H1 (cell line): ENCODE measurements around the gene TMEM106C. TPM values are rescaled to one million over a fixed set of nuclear protein-coding genes. Genes with fewer than 3 reads are reported as not detected.

Experiments used
- KDM5A ChIP-seq: fragments of 200-600 bp; IDR thresholded peaks from 2 replicates; pipeline ENCODE4 v1.7.1; 2012; ENCODE audit warnings: mild to moderate bottlenecking, low read length, inconsistent platforms, mixed read lengths
- SIRT6 ChIP-seq: IDR thresholded peaks from one replicate; pipeline ENCODE4 v1.7.1; 2012; ENCODE audit warnings: low read length, inconsistent platforms
- polyA plus RNA-seq, 7 experiments: library from polyadenylated mRNA; depleted of rRNA in 3 of 7; stranded (reverse) in 5 of 7; unstranded in 2 of 7; fragments of >200 nt in 5 of 7; fragments of 200-250 nt in 2 of 7; gene quantifications; 1 replicate in 5 of 7; 2 replicates in 1 of 7; 4 replicates in 1 of 7; pipeline versions ENCODE4 v1.2.1 to v1.2.3, GENCODE V29; 2011 to 2013; ENCODE audit warnings: missing spikeins in 2 of 7, mixed read lengths in 2 of 7
- total RNA-seq: library from RNA; stranded (reverse); fragmentation: NEBNext Ultra II Directional; extraction: Animal tissue kit (Norgen Biotek cat#: 25700); gene quantifications from 2 replicates; pipeline ENCODE4 v1.2.1, GENCODE V29; 2021

TMEM106C gene
- total and polyA plus RNA-seq, 2 of the 8 experiments (the other 6 are each of a cell fraction or from before 2014, with no cell fraction given): 36.6 to 45.3 TPM

DNA sequence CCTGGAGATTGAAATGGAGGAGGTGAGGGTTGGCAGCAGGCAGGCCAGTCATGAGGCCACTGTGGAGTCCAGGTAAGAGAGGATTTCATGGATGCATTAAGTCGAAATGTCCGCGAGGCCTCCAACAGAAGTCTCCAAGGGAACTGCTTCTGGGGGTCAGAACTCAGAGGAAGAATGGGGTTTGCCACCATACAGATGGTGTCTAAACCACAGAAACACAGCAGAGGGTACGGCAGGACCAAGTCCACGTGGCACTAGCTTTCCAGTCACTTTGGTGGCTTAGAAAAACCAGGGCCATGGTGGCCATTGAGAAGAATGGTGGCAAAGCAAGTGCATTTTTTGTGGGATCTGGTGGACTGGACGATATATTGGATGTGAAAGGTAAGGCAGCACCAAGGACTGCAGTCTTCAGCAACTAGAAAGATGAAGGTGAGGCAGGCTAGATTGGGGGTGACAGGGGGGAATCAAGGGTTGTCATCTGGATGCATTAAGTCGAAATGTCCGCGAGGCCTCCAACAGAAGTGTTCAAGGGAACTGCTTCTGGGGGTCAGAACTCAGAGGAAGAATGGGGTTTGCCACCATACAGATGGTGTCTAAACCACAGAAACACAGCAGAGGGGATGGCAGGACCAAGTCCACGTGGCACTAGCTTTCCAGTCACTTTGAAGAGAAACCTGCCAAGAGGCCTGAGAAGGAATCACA is 22.5 kb upstream of the TMEM106C start (continued):
- TF ChIP-seq SIRT6: no peak
- no peak for TF ChIP-seq KDM5A
